CD14-positive monocyte (primary cell): ENCODE data around the gene RMI2. TPM values are rescaled to one million over a fixed set of nuclear protein-coding genes. Genes with fewer than 3 reads are reported as not detected.
"Not testable (repeated sequence)": the region's sequence is repeated elsewhere in the genome, so short reads cannot be mapped to it uniquely, and the experiment has no call there.

Experiments
- DNase-seq, 3 donors: peaks; one replicate each; pipeline ENCODE4 v3.0.0-alpha.2; 2011 to 2022
- H2AFZ ChIP-seq: 2 replicates; pipeline ENCODE4 v1.6.0; 2012; ENCODE audit warnings: mild to moderate bottlenecking, low read depth, low read length, inconsistent platforms; ENCODE audit not compliant: insufficient read depth, poor library complexity, severe bottlenecking
- H3K27ac ChIP-seq, 2 donors: 1 replicate in 1 of 2; 2 replicates in 1 of 2; pipeline ENCODE4 v1.5.1; 2012 to 2013; ENCODE audit warnings: low read length in 2 of 2, control low read depth in 1 of 2, inconsistent platforms in 1 of 2, low read depth in 1 of 2, mild to moderate bottlenecking in 1 of 2
- H3K27me3 ChIP-seq, 2 donors: one replicate each; pipeline versions ENCODE4 v1.6.0 to v1.6.1; 2011 to 2013; ENCODE audit warnings: low read length in 2 of 2; ENCODE audit not compliant: control insufficient read depth in 2 of 2, insufficient read depth in 2 of 2
- H3K36me3 ChIP-seq, 2 donors: replicated peaks in 1 of 2; 1 replicate in 1 of 2; 2 replicates in 1 of 2; pipeline versions ENCODE4 v1.5.1 to v1.6.1; 2012 to 2013; ENCODE audit warnings: low read length in 2 of 2, control low read depth in 1 of 2, inconsistent platforms in 1 of 2, mild to moderate bottlenecking in 1 of 2; ENCODE audit not compliant: insufficient read depth in 2 of 2, control insufficient read depth in 1 of 2
- H3K4me1 ChIP-seq, 2 donors: 1 replicate in 1 of 2; 2 replicates in 1 of 2; pipeline versions ENCODE4 v1.5.1 to v1.6.1; 2012 to 2013; ENCODE audit warnings: low read length in 2 of 2, control low read depth in 1 of 2, inconsistent platforms in 1 of 2, mild to moderate bottlenecking in 1 of 2, moderate library complexity in 1 of 2; ENCODE audit not compliant: insufficient read depth in 2 of 2, control insufficient read depth in 1 of 2
- H3K4me2 ChIP-seq: replicated peaks from 2 replicates; pipeline ENCODE3; 2012; ENCODE audit warnings: low read length, moderate library complexity, mild to moderate bottlenecking; ENCODE audit not compliant: poor library complexity, severe bottlenecking; ENCODE audit errors: extremely low read depth
- H3K4me3 ChIP-seq, 3 experiments: fragments of 200-600 bp in 1 of 3; sonication (generic) in 1 of 3; replicated peaks in 1 of 3; 1 replicate in 2 of 3; 2 replicates in 1 of 3; pipeline ENCODE4 v1.5.1; 2011 to 2013; ENCODE audit warnings: low read length in 3 of 3, mild to moderate bottlenecking in 3 of 3, control low read depth in 2 of 3, low read depth in 2 of 3, inconsistent platforms in 1 of 3, moderate library complexity in 1 of 3
- H3K79me2 ChIP-seq: 2 replicates; pipeline ENCODE4 v1.6.0; 2012; ENCODE audit warnings: mild to moderate bottlenecking, control low read depth, inconsistent platforms, low read length, moderate library complexity; ENCODE audit not compliant: insufficient read depth
- H3K9ac ChIP-seq: 2 replicates; pipeline ENCODE4 v1.6.0; 2017; ENCODE audit warnings: low read length, mild to moderate bottlenecking; ENCODE audit not compliant: insufficient read depth, poor library complexity, severe bottlenecking
- H3K9me3 ChIP-seq, 2 donors: replicated peaks in 1 of 2; 1 replicate in 1 of 2; 2 replicates in 1 of 2; pipeline versions ENCODE4 v1.5.1 to v1.6.1; 2012 to 2013; ENCODE audit warnings: low read length in 2 of 2, control low read depth in 1 of 2; ENCODE audit not compliant: control insufficient read depth in 1 of 2, insufficient read depth in 1 of 2
- H4K20me1 ChIP-seq: 2 replicates; pipeline ENCODE4 v1.6.0; 2012; ENCODE audit warnings: mild to moderate bottlenecking, low read length, control low read depth, moderate library complexity; ENCODE audit not compliant: insufficient read depth
- H3K27ac Mint-ChIP-seq, 7 donors: one replicate each; pipeline ENCODE4 v1.8.0; 2020; ENCODE audit warnings: mild to moderate bottlenecking in 7 of 7, mixed read lengths in 7 of 7, moderate library complexity in 6 of 7, inconsistent platforms in 2 of 7
- H3K27me3 Mint-ChIP-seq, 3 donors: one replicate each; pipeline ENCODE4 v1.8.0; 2021 to 2022; ENCODE audit warnings: low read depth in 3 of 3, mild to moderate bottlenecking in 3 of 3, mixed read lengths in 3 of 3, moderate library complexity in 3 of 3, inconsistent platforms in 1 of 3
- H3K36me3 Mint-ChIP-seq, 2 donors: one replicate each; pipeline ENCODE4 v1.8.0; 2020; ENCODE audit warnings: mixed read lengths in 2 of 2, inconsistent platforms in 1 of 2, mild to moderate bottlenecking in 1 of 2
- H3K4me1 Mint-ChIP-seq: one replicate; pipeline ENCODE4 v1.8.0; 2020; ENCODE audit warnings: mild to moderate bottlenecking, mixed read lengths
- H3K4me3 Mint-ChIP-seq, 2 donors: one replicate each; pipeline ENCODE4 v1.8.0; 2020; ENCODE audit warnings: mild to moderate bottlenecking in 2 of 2, mixed read lengths in 2 of 2, moderate library complexity in 1 of 2
- H3K9me3 Mint-ChIP-seq, 7 donors: one replicate each; pipeline ENCODE4 v1.8.0; 2020 to 2022; ENCODE audit warnings: mixed read lengths in 7 of 7, mild to moderate bottlenecking in 6 of 7, moderate library complexity in 6 of 7, inconsistent platforms in 2 of 7
- CTCF ChIP-seq: fragments of 200-600 bp; IDR thresholded peaks from one replicate; pipeline ENCODE4 v1.8.0; 2022; ENCODE audit warnings: antibody characterized with exemption, mild to moderate bottlenecking
- WGBS: methylation state at CpG from one replicate; pipeline ENCODE4 v1.1.5; 2013; ENCODE audit warnings: missing lambda C conversion rate; ENCODE audit not compliant: insufficient coverage; 5-methylcytosine and 5-hydroxymethylcytosine counted together
- intact Hi-C, 2 donors: fragments of 100-400 bp; cut with micrococcal nuclease; formaldehyde crosslinking; loops; one replicate each; pipeline versions ENCODE4 v1.15.0 to v1.15.1; 2023
- polyA plus RNA-seq, 3 donors: library from polyadenylated mRNA; depleted of rRNA in 1 of 3; unstranded in 2 of 3; stranded (reverse) in 1 of 3; fragments of 300-500 nt in 2 of 3; fragments of >200 nt in 1 of 3; fragmentation: Illumina TruSeq in 2 of 3; gene quantifications; 1 replicate in 2 of 3; 2 replicates in 1 of 3; pipeline ENCODE4 v1.2.3, GENCODE V29; 2012 to 2021

Gene RMI2
- polyA plus RNA-seq, 3 donors: 0.17 to 0.24 (median 0.23) TPM

- H3K9ac ChIP-seq: peak overlapping the region; percentile 40
- H3K4me3 ChIP-seq: peak overlapping the region in 1 of 3 experiments; percentile 57
- no peaks in the 10 kb centered on the region for H3K79me2 ChIP-seq
- peak; percentile 42 to 50 (median 46) for DNase-seq
- no peaks in the 10 kb centered on the region for H4K20me1 ChIP-seq
- no peaks in the 10 kb centered on the region for H3K36me3 ChIP-seq
- peaks cover 0 to 6% of the 10 kb centered on the region in 2 donors for H3K27me3 ChIP-seq
- Mint-ChIP-seq H3K36me3 (no peaks in the 10 kb centered on the region), H3K4me3 (peak overlapping the region; percentile 66 to 85), H3K9me3 (peaks cover 0 to 2% (median 0%) of the 10 kb centered on the region in 7 donors), H3K27ac (peak overlapping the region in 1 of 7 donors; percentile 57), H3K4me1 (peaks cover 20% of the 10 kb centered on the region), H3K27me3 (peaks cover 22 to 39% (median 38%) of the 10 kb centered on the region in 3 donors)
- peaks cover 12 to 15% of the 10 kb centered on the region in 2 donors for H3K4me1 ChIP-seq
- H3K4me2 ChIP-seq: peak overlapping the region; percentile 69
- intact Hi-C loops: loop anchor here in 1 of 2 donors (5.0 kb wide), 1 partner anchor 35 kb away; no protein-coding TSS in a partner anchor
- H3K9me3 ChIP-seq: no peaks in the 10 kb centered on the region
- peak overlapping the region; percentile 63 for H2AFZ ChIP-seq
- WGBS: 2% methylated on average over 15 of the region's 19 CpGs
- no peak for TF ChIP-seq CTCF
- no peak overlapping the region for H3K27ac ChIP-seq
Observed at GRCh38 chr16:11297492-11298142, 47.6 kb upstream of the RMI2 start.

- H3K79me2 ChIP-seq: no peaks in the 10 kb centered on the region
- H3K27me3 ChIP-seq: peaks cover 0 to 6% of the 10 kb centered on the region in 2 donors
- intact Hi-C loops: loop anchor here in 1 of 2 donors (5.0 kb wide), 1 partner anchor 34 kb away; no protein-coding TSS in a partner anchor
- peak overlapping the region in 1 of 3 experiments; percentile 57 for H3K4me3 ChIP-seq
- Mint-ChIP-seq H3K27ac (peak overlapping the region in 1 of 7 donors; percentile 6), H3K27me3 (peaks cover 17 to 36% (median 34%) of the 10 kb centered on the region in 3 donors), H3K36me3 (no peaks in the 10 kb centered on the region), H3K4me3 (peak overlapping the region in 1 of 2 donors; percentile 85), H3K4me1 (peaks cover 20% of the 10 kb centered on the region), H3K9me3 (no peaks in the 10 kb centered on the region)
- TF ChIP-seq CTCF: no peak
- no peaks in the 10 kb centered on the region for H4K20me1 ChIP-seq
- 80% methylated on average over 1 of the region's 5 CpGs for whole genome bisulfite sequencing
- peak overlapping the region; percentile 63 for H2AFZ ChIP-seq
- H3K36me3 ChIP-seq: no peaks in the 10 kb centered on the region
- H3K9ac ChIP-seq: no peak overlapping the region
- DNase-seq: no peak
- H3K27ac ChIP-seq: no peak overlapping the region
- H3K4me2 ChIP-seq: peak overlapping the region; percentile 69
- H3K9me3 ChIP-seq: no peaks in the 10 kb centered on the region
- H3K4me1 ChIP-seq: peaks cover 12 to 15% of the 10 kb centered on the region in 2 donors
Observed at GRCh38 chr16:11298143-11298900, 46.9 kb upstream of the RMI2 start.

GRCh38 chr16:11298950-11299547 is 46.2 kb upstream of the RMI2 start:
- intact Hi-C loops: loop anchor here in 1 of 2 donors (5.0 kb wide), 1 partner anchor 33 kb away; no protein-coding TSS in a partner anchor

More at GRCh38 chr16:11298950-11299547, 46.2 kb upstream of the RMI2 start:
- H3K27me3 Mint-ChIP-seq: peaks cover 13 to 39% (median 33%) of the 10 kb centered on the region in 3 donors
- not testable (repeated sequence) for H3K36me3 Mint-ChIP-seq, H3K9me3 Mint-ChIP-seq, H4K20me1 ChIP-seq, H3K9me3 ChIP-seq, H3K27ac ChIP-seq, H3K4me3 ChIP-seq, H3K4me2 ChIP-seq, H2AFZ ChIP-seq, H3K9ac ChIP-seq, DNase-seq, H3K79me2 ChIP-seq, H3K27ac Mint-ChIP-seq, H3K27me3 ChIP-seq, H3K36me3 ChIP-seq
- 65% methylated on average over 6 of the region's 13 CpGs for WGBS
- peaks cover 12 to 15% of the 10 kb centered on the region in 2 donors for H3K4me1 ChIP-seq
- H3K4me3 Mint-ChIP-seq: peak overlapping the region in 1 of 2 donors; percentile 64
- peaks cover 22% of the 10 kb centered on the region for H3K4me1 Mint-ChIP-seq
